NB4 (cell line): ENCODE data around the gene JRKL.

ENCODE experiments used
- MYC ChIP-seq: IDR thresholded peaks from 2 replicates; pipeline ENCODE4 v1.6.1; 2011; ENCODE audit warnings: low read depth, low read length
- TF ChIP-seq, protein P1 (sequence below): IDR thresholded peaks from one replicate; pipeline ENCODE4 v1.5.1; 2012; ENCODE audit warnings: low read depth, low read length

DNA sequence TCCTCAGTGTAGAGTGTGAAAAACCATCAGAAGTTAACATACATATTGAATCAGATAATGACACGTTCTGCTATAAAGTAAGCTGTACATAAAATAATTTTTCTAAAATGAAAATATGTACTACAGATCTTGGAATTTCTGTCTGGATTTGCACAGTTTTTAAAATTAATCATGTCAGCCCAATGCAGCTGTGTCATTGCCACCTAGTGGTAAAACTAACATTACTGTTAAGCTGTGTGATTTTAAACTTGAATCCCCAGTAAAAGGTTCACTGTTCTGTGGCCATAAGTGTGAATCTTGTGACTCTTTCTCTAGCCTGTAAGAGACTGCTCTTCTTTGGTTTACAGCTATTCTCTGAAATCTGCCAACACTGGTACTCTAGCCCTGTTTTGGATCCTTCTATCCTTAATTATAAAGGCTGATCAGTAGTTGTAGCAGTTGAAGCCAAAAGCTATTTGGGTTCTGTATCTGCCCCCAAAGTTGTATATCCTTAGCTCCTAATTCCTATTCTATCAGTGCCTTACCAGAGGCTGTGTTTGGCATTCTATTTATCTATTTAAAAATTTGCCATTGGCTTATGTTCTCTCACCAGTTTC is 4.0 kb downstream of the JRKL start:
- TF ChIP-seq, protein P1, sequence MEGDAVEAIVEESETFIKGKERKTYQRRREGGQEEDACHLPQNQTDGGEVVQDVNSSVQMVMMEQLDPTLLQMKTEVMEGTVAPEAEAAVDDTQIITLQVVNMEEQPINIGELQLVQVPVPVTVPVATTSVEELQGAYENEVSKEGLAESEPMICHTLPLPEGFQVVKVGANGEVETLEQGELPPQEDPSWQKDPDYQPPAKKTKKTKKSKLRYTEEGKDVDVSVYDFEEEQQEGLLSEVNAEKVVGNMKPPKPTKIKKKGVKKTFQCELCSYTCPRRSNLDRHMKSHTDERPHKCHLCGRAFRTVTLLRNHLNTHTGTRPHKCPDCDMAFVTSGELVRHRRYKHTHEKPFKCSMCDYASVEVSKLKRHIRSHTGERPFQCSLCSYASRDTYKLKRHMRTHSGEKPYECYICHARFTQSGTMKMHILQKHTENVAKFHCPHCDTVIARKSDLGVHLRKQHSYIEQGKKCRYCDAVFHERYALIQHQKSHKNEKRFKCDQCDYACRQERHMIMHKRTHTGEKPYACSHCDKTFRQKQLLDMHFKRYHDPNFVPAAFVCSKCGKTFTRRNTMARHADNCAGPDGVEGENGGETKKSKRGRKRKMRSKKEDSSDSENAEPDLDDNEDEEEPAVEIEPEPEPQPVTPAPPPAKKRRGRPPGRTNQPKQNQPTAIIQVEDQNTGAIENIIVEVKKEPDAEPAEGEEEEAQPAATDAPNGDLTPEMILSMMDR = peak; percentile 62
- TF ChIP-seq MYC = no peak
